Measurements from ENCODE around the gene KIF5B. TPM values are rescaled to one million over a fixed set of nuclear protein-coding genes. Genes with fewer than 3 reads are reported as not detected.

KIF5B gene
- total RNA-seq, 1 experiment from 2014 or later: 117 TPM

- H3K4me1 ChIP-seq (ENCODE audit: control insufficient read depth in 1 of 2, insufficient read depth in 2 of 2, low read length in 2 of 2): no peaks in the 10 kb centered on the region
- TF ChIP-seq ELF1 (IDR thresholded peaks at IDR 0.05; ENCODE audit: borderline replicate concordance, low read depth) (no peak), CBX3 (IDR thresholded peaks at IDR 0.05; ENCODE audit: low read depth) (no peak)
- peaks cover 21 to 40% of the 10 kb centered on the region in 2 experiments for H3K36me3 ChIP-seq (ENCODE audit: control insufficient read depth in 1 of 2, insufficient read depth in 2 of 2, low read length in 2 of 2)
- no peaks in the 10 kb centered on the region for H3K27me3 ChIP-seq (ENCODE audit: insufficient read depth, low read length)
- no peaks in the 10 kb centered on the region for H3K9me2 ChIP-seq (ENCODE audit: insufficient read depth)
- no peak overlapping the region for H3K4me3 ChIP-seq (replicated peaks in 1 of 2; ENCODE audit: low read depth in 1 of 2, low read length in 2 of 2)
- DNase-seq (ENCODE audit: low read depth, low spot score): no peak
- H3K9me3 ChIP-seq (ENCODE audit: control insufficient read depth in 1 of 2, insufficient read depth in 1 of 2, low read depth in 1 of 2, low read length in 2 of 2): no peaks in the 10 kb centered on the region
- RAD21 ChIA-PET (ENCODE audit: low non-redundant PET in 1 of 2, low total read pairs in 2 of 2, uncharacterized antibody in 2 of 2, unreplicated experiment in 2 of 2): no interaction called here
- peaks cover 100% of the 10 kb centered on the region for H3K79me2 ChIP-seq (ENCODE audit: insufficient read depth, low read length)
- CTCF ChIA-PET: no interaction called here
- no peak for ATAC-seq
- POLR2A ChIA-PET: no interaction called here
- no TSS peak for BruUV-seq (replicated peaks)
- no peak overlapping the region for H3K9ac ChIP-seq (ENCODE audit: low read length)
- H4K20me1 ChIP-seq (ENCODE audit: insufficient read depth): peaks cover 52% of the 10 kb centered on the region; the same call in 1 of the 2 replicates
- no peak overlapping the region for H2AFZ ChIP-seq (ENCODE audit: low read depth, low read length, poor library complexity, severe bottlenecking)
- intact Hi-C loops (cut with micrococcal nuclease): no loop called here
- H3K4me2 ChIP-seq (ENCODE audit: low read length): no peak overlapping the region
- H3K27ac ChIP-seq (ENCODE audit: low read depth, low read length): no peak overlapping the region
Observed at GRCh38 chr10:32047881-32048280, 8.3 kb downstream of the KIF5B start.

- no peak overlapping the region for H3K27ac ChIP-seq (ENCODE audit: low read depth, low read length)
- intact Hi-C loops (cut with micrococcal nuclease): no loop called here
- no peak overlapping the region for H3K4me2 ChIP-seq (ENCODE audit: low read length)
- TF ChIP-seq ZNF274 (IDR thresholded peaks at IDR 0.05; ENCODE audit: low read depth, low read length) (no peak), EZH2 (IDR thresholded peaks at IDR 0.05) (no peak), YY1 (IDR thresholded peaks at IDR 0.05; ENCODE audit: extremely low read depth, insufficient replicate concordance, low read depth, low read length) (no peak), ZFX (IDR thresholded peaks at IDR 0.05) (no peak), FOSL1 (IDR thresholded peaks at IDR 0.05; ENCODE audit: low read depth) (no peak), MAX (IDR thresholded peaks at IDR 0.05) (no peak), RAD21 (IDR thresholded peaks at IDR 0.05; ENCODE audit: low read depth) (no peak), SIN3A (IDR thresholded peaks at IDR 0.05; ENCODE audit: low read depth) (no peak), ELF1 (IDR thresholded peaks at IDR 0.05; ENCODE audit: borderline replicate concordance, low read depth) (no peak), POLR2A (IDR thresholded peaks at IDR 0.05; ENCODE audit: borderline replicate concordance, extremely low read depth, insufficient read depth, insufficient read length) (no peak), EGR1 (IDR thresholded peaks at IDR 0.05; ENCODE audit: low read depth) (no peak), SRF (IDR thresholded peaks at IDR 0.05; ENCODE audit: low read depth) (no peak), EZH2phosphoT487 (IDR thresholded peaks at IDR 0.05; ENCODE audit: borderline replicate concordance) (no peak), JUND (IDR thresholded peaks at IDR 0.05) (no peak)
- TF ChIP-seq, protein P1, sequence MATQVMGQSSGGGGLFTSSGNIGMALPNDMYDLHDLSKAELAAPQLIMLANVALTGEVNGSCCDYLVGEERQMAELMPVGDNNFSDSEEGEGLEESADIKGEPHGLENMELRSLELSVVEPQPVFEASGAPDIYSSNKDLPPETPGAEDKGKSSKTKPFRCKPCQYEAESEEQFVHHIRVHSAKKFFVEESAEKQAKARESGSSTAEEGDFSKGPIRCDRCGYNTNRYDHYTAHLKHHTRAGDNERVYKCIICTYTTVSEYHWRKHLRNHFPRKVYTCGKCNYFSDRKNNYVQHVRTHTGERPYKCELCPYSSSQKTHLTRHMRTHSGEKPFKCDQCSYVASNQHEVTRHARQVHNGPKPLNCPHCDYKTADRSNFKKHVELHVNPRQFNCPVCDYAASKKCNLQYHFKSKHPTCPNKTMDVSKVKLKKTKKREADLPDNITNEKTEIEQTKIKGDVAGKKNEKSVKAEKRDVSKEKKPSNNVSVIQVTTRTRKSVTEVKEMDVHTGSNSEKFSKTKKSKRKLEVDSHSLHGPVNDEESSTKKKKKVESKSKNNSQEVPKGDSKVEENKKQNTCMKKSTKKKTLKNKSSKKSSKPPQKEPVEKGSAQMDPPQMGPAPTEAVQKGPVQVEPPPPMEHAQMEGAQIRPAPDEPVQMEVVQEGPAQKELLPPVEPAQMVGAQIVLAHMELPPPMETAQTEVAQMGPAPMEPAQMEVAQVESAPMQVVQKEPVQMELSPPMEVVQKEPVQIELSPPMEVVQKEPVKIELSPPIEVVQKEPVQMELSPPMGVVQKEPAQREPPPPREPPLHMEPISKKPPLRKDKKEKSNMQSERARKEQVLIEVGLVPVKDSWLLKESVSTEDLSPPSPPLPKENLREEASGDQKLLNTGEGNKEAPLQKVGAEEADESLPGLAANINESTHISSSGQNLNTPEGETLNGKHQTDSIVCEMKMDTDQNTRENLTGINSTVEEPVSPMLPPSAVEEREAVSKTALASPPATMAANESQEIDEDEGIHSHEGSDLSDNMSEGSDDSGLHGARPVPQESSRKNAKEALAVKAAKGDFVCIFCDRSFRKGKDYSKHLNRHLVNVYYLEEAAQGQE (IDR thresholded peaks at IDR 0.05; ENCODE audit: low read depth): no peak
- TF ChIP-seq, protein P2, sequence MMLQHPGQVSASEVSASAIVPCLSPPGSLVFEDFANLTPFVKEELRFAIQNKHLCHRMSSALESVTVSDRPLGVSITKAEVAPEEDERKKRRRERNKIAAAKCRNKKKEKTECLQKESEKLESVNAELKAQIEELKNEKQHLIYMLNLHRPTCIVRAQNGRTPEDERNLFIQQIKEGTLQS (IDR thresholded peaks at IDR 0.05): no peak
- TF ChIP-seq, protein P3, sequence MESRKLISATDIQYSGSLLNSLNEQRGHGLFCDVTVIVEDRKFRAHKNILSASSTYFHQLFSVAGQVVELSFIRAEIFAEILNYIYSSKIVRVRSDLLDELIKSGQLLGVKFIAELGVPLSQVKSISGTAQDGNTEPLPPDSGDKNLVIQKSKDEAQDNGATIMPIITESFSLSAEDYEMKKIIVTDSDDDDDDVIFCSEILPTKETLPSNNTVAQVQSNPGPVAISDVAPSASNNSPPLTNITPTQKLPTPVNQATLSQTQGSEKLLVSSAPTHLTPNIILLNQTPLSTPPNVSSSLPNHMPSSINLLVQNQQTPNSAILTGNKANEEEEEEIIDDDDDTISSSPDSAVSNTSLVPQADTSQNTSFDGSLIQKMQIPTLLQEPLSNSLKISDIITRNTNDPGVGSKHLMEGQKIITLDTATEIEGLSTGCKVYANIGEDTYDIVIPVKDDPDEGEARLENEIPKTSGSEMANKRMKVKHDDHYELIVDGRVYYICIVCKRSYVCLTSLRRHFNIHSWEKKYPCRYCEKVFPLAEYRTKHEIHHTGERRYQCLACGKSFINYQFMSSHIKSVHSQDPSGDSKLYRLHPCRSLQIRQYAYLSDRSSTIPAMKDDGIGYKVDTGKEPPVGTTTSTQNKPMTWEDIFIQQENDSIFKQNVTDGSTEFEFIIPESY (IDR thresholded peaks at IDR 0.05; ENCODE audit: extremely low read depth, insufficient replicate concordance, low read length): no peak
- no peak overlapping the region for H3K4me3 ChIP-seq (replicated peaks in 1 of 2; ENCODE audit: low read depth in 1 of 2, low read length in 2 of 2)
- no TSS peak for BruUV-seq (replicated peaks)
- H3K79me2 ChIP-seq (ENCODE audit: insufficient read depth, low read length): peaks cover 100% of the 10 kb centered on the region
- no peaks in the 10 kb centered on the region for H3K9me2 ChIP-seq (ENCODE audit: insufficient read depth)
- H3K9ac ChIP-seq (ENCODE audit: low read length): no peak overlapping the region
- no peaks in the 10 kb centered on the region for H3K9me3 ChIP-seq (ENCODE audit: control insufficient read depth in 1 of 2, insufficient read depth in 1 of 2, low read depth in 1 of 2, low read length in 2 of 2)
- no peaks in the 10 kb centered on the region for H3K4me1 ChIP-seq (ENCODE audit: control insufficient read depth in 1 of 2, insufficient read depth in 2 of 2, low read length in 2 of 2)
- no peak for ATAC-seq
- DNase-seq (ENCODE audit: low read depth, low spot score): no peak
- no peak overlapping the region for H2AFZ ChIP-seq (ENCODE audit: low read depth, low read length, poor library complexity, severe bottlenecking)
- peaks cover 21 to 40% of the 10 kb centered on the region in 2 experiments for H3K36me3 ChIP-seq (ENCODE audit: control insufficient read depth in 1 of 2, insufficient read depth in 2 of 2, low read length in 2 of 2)
- H4K20me1 ChIP-seq (ENCODE audit: insufficient read depth): peaks cover 46% of the 10 kb centered on the region; the same call in 1 of the 2 replicates
- H3K27me3 ChIP-seq (ENCODE audit: insufficient read depth, low read length): no peaks in the 10 kb centered on the region
- ChIA-PET POLR2A (no interaction called here), CTCF (no interaction called here), RAD21 (ENCODE audit: low non-redundant PET in 1 of 2, low total read pairs in 2 of 2, uncharacterized antibody in 2 of 2, unreplicated experiment in 2 of 2) (no interaction called here)
Observed at GRCh38 chr10:32046151-32046550, 10.1 kb downstream of the KIF5B start.

All from HCT116 (cell line).